Measurements from ENCODE around the gene FNIP1.
A peak's percentile ranks its signal among the peaks of the same experiment; 100 is the strongest.
"Not testable (repeated sequence)": the region's sequence is repeated elsewhere in the genome, so short reads cannot be mapped to it uniquely, and the experiment has no call there.

The FNIP1 gene

GRCh38 chr5:131796793-131797693, at the start of gene FNIP1:
Gene FNIP1, minus strand, starts transcription at chr5:131797017. Its CDS starts 96 bp downstream, at chr5:131796921.
- peak; percentile 96 to 98 (median 96) for DNase-seq (ENCODE audit: low read depth in 2 of 3, low spot score in 1 of 3)

- DNase-seq (ENCODE audit: low read depth in 2 of 3, low spot score in 1 of 3): no peak
Measured at GRCh38 chr5:131846536-131846935, 49.7 kb upstream of the FNIP1 start.

GRCh38 chr5:131845828-131846227, 49.0 kb upstream of the FNIP1 start:
- DNase-seq (ENCODE audit: low read depth in 2 of 3, low spot score in 1 of 3): no peak

- DNase-seq (ENCODE audit: low read depth in 2 of 3, low spot score in 1 of 3): not testable (repeated sequence)
Measured at GRCh38 chr5:131842971-131843370, 46.2 kb upstream of the FNIP1 start.

- not testable (repeated sequence) for DNase-seq (ENCODE audit: low read depth in 2 of 3, low spot score in 1 of 3)
Measured at GRCh38 chr5:131832702-131833101, 35.9 kb upstream of the FNIP1 start.

- DNase-seq (ENCODE audit: low read depth in 2 of 3, low spot score in 1 of 3): no peak
Measured at GRCh38 chr5:131825404-131826013, 28.7 kb upstream of the FNIP1 start.

GRCh38 chr5:131824631-131825030, 27.8 kb upstream of the FNIP1 start:
- DNase-seq (ENCODE audit: low read depth in 2 of 3, low spot score in 1 of 3): no peak

- no peak for DNase-seq (ENCODE audit: low read depth in 2 of 3, low spot score in 1 of 3)
Measured at GRCh38 chr5:131821221-131821620, 24.4 kb upstream of the FNIP1 start.

GRCh38 chr5:131818001-131818724, 21.3 kb upstream of the FNIP1 start:
- no peak for DNase-seq (ENCODE audit: low read depth in 2 of 3, low spot score in 1 of 3)

- DNase-seq (ENCODE audit: low read depth in 2 of 3, low spot score in 1 of 3): no peak
Measured at GRCh38 chr5:131814990-131815389, 18.2 kb upstream of the FNIP1 start.

- no peak for DNase-seq (ENCODE audit: low read depth in 2 of 3, low spot score in 1 of 3)
Measured at GRCh38 chr5:131812371-131813160, 15.7 kb upstream of the FNIP1 start.

GRCh38 chr5:131810510-131811249, 13.9 kb upstream of the FNIP1 start:
- no peak for DNase-seq (ENCODE audit: low read depth in 2 of 3, low spot score in 1 of 3)

GRCh38 chr5:131795879-131796792, 681 bp downstream of the FNIP1 start:
- DNase-seq (ENCODE audit: low read depth in 2 of 3, low spot score in 1 of 3): peak; percentile 4 to 20 (median 9)

GRCh38 chr5:131795228-131795627, 1.6 kb downstream of the FNIP1 start:
- no peak for DNase-seq (ENCODE audit: low read depth in 2 of 3, low spot score in 1 of 3)

GRCh38 chr5:131794586-131794985, 2.2 kb downstream of the FNIP1 start:
- no peak for DNase-seq (ENCODE audit: low read depth in 2 of 3, low spot score in 1 of 3)

- DNase-seq (ENCODE audit: low read depth in 2 of 3, low spot score in 1 of 3): no peak
Measured at GRCh38 chr5:131792896-131793295, 3.9 kb downstream of the FNIP1 start.

GRCh38 chr5:131791866-131792265, 5.0 kb downstream of the FNIP1 start:
- no peak for DNase-seq (ENCODE audit: low read depth in 2 of 3, low spot score in 1 of 3)

- no peak for DNase-seq (ENCODE audit: low read depth in 2 of 3, low spot score in 1 of 3)
Measured at GRCh38 chr5:131790550-131790949, 6.3 kb downstream of the FNIP1 start.

GRCh38 chr5:131789765-131790164, 7.1 kb downstream of the FNIP1 start:
- no peak for DNase-seq (ENCODE audit: low read depth in 2 of 3, low spot score in 1 of 3)
